Thoracic aorta (tissue), 2 donors: ENCODE data around the gene KRT86. TPM values are rescaled to one million over a fixed set of nuclear protein-coding genes. Genes with fewer than 3 reads are reported as not detected.

Source experiments
- ATAC-seq: fragments of 150-250 bp; one replicate; pipeline ENCODE4 v1.8.0; 2017; ENCODE audit warnings: low read depth; ENCODE audit not compliant: insufficient number of reproducible peaks, low FRiP score
- DNase-seq: peaks from one replicate; pipeline ENCODE4 v3.0.0-alpha.2; 2020; ENCODE audit warnings: low spot score
- H3K27ac ChIP-seq, 2 donors: fragments of 200-600 bp; sonication (generic); 1 replicate in 1 of 2; 2 replicates in 1 of 2; pipeline ENCODE4 v1.5.1; 2016; ENCODE audit warnings: mild to moderate bottlenecking in 2 of 2, moderate library complexity in 2 of 2
- H3K27me3 ChIP-seq: fragments of 200-600 bp; sonication (generic); replicated peaks from 2 replicates; pipeline ENCODE4 v1.6.0; 2016; ENCODE audit warnings: mild to moderate bottlenecking; ENCODE audit not compliant: insufficient read depth
- H3K36me3 ChIP-seq: fragments of 200-600 bp; sonication (generic); one replicate; pipeline ENCODE4 v1.5.1; 2016
- H3K4me1 ChIP-seq, 2 donors: fragments of 200-600 bp; sonication (generic); 1 replicate in 1 of 2; 2 replicates in 1 of 2; pipeline versions ENCODE4 v1.5.1 to v1.6.0; 2016; ENCODE audit warnings: low read depth in 2 of 2, mild to moderate bottlenecking in 1 of 2; ENCODE audit not compliant: control insufficient read depth in 1 of 2
- H3K4me3 ChIP-seq: fragments of 200-600 bp; sonication (generic); 2 replicates; pipeline ENCODE4 v1.5.1; 2016; ENCODE audit warnings: mild to moderate bottlenecking
- H3K9me3 ChIP-seq: fragments of 200-600 bp; sonication (generic); 2 replicates; pipeline ENCODE4 v1.5.1; 2016
- CTCF ChIP-seq: fragments of 200-600 bp; sonication (generic); IDR thresholded peaks from one replicate; pipeline ENCODE4 v1.5.1; 2019; ENCODE audit warnings: antibody characterized with exemption
- total RNA-seq, 2 donors: library from RNA; depleted of rRNA; stranded (reverse); fragments of >200 nt; gene quantifications; one replicate each; pipeline versions ENCODE4 v1.1.0 to v1.2.3, GENCODE V29; 2016

KRT86 gene
- total RNA-seq, 2 donors from 2014 or later: 9.3 TPM; not detected in 1

GRCh38 chr12:52327052-52327829 is 52.8 kb downstream of the KRT86 start:
- H3K4me1 ChIP-seq: peaks cover 6 to 14% of the 10 kb centered on the region in 2 donors
- H3K27me3 ChIP-seq: no peaks in the 10 kb centered on the region
- H3K27ac ChIP-seq: peak overlapping the region in 1 of 2 donors; percentile 42
- peak; percentile 93 for ATAC-seq
- peak; percentile 80 for TF ChIP-seq CTCF
- H3K4me3 ChIP-seq: no peak overlapping the region
- no peaks in the 10 kb centered on the region for H3K36me3 ChIP-seq
- H3K9me3 ChIP-seq: no peaks in the 10 kb centered on the region
- peak; percentile 64 for DNase-seq

- no peak overlapping the region for H3K27ac ChIP-seq
- no peak overlapping the region for H3K4me3 ChIP-seq
- H3K36me3 ChIP-seq: no peaks in the 10 kb centered on the region
- H3K9me3 ChIP-seq: no peaks in the 10 kb centered on the region
- no peaks in the 10 kb centered on the region for H3K27me3 ChIP-seq
- DNase-seq: no peak
- peaks cover 6 to 14% of the 10 kb centered on the region in 2 donors for H3K4me1 ChIP-seq
- no peak for TF ChIP-seq CTCF
- ATAC-seq: no peak
These were observed 53.5 kb downstream of the KRT86 start for GRCh38 chr12:52327830-52328500.

- H3K27me3 ChIP-seq: no peaks in the 10 kb centered on the region
- no peaks in the 10 kb centered on the region for H3K36me3 ChIP-seq
- no peak for ATAC-seq
- H3K9me3 ChIP-seq: peaks cover 4% of the 10 kb centered on the region
- H3K4me3 ChIP-seq: no peak overlapping the region
- no peak overlapping the region for H3K27ac ChIP-seq
- no peak for TF ChIP-seq CTCF
- DNase-seq: no peak
- H3K4me1 ChIP-seq: peaks cover 3 to 12% of the 10 kb centered on the region in 2 donors
These were observed 56.6 kb downstream of the KRT86 start for GRCh38 chr12:52331039-52331438.

GRCh38 chr12:52331833-52332232 is 57.4 kb downstream of the KRT86 start:
- TF ChIP-seq CTCF: no peak
- Histone ChIP-seq H3K4me1 (peaks cover 0 to 6% of the 10 kb centered on the region in 2 donors), H3K9me3 (peaks cover 10% of the 10 kb centered on the region), H3K4me3 (no peak overlapping the region), H3K36me3 (no peaks in the 10 kb centered on the region), H3K27ac (no peak overlapping the region), H3K27me3 (no peaks in the 10 kb centered on the region)
- no peak for ATAC-seq
- DNase-seq: no peak

GRCh38 chr12:52332381-52332780 is 57.9 kb downstream of the KRT86 start:
- H3K27me3 ChIP-seq: no peaks in the 10 kb centered on the region
- no peak for DNase-seq
- no peak overlapping the region for H3K27ac ChIP-seq
- peaks cover 16% of the 10 kb centered on the region for H3K9me3 ChIP-seq
- H3K4me1 ChIP-seq: peaks cover 0 to under 1% of the 10 kb centered on the region in 2 donors
- ATAC-seq: no peak
- TF ChIP-seq CTCF: no peak
- no peak overlapping the region for H3K4me3 ChIP-seq
- H3K36me3 ChIP-seq: no peaks in the 10 kb centered on the region
